Measurements from ENCODE around the gene NCOA7. TPM values are rescaled to one million over a fixed set of nuclear protein-coding genes. Genes with fewer than 3 reads are reported as not detected.

The NCOA7 gene
- total and polyA plus RNA-seq, 9 of the 15 experiments (the other 6 are each of a cell fraction or from before 2014, with no cell fraction given): 5.8 to 14.6 (median 9.3) TPM

DNA sequence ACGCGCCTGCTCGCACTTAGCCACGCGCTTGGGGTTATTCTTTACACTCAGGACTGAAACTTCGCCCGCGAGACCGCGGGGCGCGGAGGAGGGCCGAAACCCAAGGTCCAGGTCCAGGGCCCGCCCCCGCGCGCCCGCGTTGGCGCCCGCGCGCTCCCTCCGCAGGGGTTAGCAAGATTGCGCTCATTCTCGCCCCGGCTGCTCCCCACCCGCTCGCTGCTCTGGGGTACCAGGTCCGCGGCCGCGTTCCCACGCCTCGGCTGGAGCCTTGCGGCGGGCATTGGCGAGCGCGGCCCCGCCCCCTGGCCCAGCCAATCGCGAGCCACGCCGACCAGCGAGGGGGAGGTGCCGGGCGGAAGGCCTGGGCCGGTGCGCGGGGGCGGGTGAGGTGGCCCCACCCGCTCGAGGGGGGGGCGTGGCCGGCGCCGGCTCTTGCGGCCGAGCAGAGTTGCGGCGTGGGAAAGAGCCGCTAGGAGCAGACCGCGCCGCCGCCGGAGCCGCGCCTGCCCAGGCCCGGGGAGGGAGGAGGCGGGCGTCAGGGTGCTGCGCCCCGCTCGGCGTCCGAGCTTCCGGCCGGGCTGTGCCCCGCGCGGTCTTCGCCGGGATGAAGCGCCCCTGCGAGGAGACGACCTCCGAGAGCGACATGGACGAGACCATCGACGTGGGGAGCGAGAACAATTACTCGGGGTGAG lies 41.4 kb upstream of the NCOA7 start, which contains the start of gene HEY2 (continued):
- TF ChIP-seq, protein P1, sequence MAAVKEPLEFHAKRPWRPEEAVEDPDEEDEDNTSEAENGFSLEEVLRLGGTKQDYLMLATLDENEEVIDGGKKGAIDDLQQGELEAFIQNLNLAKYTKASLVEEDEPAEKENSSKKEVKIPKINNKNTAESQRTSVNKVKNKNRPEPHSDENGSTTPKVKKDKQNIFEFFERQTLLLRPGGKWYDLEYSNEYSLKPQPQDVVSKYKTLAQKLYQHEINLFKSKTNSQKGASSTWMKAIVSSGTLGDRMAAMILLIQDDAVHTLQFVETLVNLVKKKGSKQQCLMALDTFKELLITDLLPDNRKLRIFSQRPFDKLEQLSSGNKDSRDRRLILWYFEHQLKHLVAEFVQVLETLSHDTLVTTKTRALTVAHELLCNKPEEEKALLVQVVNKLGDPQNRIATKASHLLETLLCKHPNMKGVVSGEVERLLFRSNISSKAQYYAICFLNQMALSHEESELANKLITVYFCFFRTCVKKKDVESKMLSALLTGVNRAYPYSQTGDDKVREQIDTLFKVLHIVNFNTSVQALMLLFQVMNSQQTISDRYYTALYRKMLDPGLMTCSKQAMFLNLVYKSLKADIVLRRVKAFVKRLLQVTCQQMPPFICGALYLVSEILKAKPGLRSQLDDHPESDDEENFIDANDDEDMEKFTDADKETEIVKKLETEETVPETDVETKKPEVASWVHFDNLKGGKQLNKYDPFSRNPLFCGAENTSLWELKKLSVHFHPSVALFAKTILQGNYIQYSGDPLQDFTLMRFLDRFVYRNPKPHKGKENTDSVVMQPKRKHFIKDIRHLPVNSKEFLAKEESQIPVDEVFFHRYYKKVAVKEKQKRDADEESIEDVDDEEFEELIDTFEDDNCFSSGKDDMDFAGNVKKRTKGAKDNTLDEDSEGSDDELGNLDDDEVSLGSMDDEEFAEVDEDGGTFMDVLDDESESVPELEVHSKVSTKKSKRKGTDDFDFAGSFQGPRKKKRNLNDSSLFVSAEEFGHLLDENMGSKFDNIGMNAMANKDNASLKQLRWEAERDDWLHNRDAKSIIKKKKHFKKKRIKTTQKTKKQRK (IDR thresholded peaks at IDR 0.05; ENCODE audit: borderline replicate concordance, low read depth, low read length): no peak
- TF ChIP-seq, protein P2, sequence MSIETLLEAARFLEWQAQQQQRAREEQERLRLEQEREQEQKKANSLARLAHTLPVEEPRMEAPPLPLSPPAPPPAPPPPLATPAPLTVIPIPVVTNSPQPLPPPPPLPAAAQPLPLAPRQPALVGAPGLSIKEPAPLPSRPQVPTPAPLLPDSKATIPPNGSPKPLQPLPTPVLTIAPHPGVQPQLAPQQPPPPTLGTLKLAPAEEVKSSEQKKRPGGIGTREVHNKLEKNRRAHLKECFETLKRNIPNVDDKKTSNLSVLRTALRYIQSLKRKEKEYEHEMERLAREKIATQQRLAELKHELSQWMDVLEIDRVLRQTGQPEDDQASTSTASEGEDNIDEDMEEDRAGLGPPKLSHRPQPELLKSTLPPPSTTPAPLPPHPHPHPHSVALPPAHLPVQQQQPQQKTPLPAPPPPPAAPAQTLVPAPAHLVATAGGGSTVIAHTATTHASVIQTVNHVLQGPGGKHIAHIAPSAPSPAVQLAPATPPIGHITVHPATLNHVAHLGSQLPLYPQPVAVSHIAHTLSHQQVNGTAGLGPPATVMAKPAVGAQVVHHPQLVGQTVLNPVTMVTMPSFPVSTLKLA (conservative IDR thresholded peaks at IDR 0.05): peak in 1 of 2 experiments; percentile 50; a peak in 2 of 4 replicates
- TF ChIP-seq, protein P3, sequence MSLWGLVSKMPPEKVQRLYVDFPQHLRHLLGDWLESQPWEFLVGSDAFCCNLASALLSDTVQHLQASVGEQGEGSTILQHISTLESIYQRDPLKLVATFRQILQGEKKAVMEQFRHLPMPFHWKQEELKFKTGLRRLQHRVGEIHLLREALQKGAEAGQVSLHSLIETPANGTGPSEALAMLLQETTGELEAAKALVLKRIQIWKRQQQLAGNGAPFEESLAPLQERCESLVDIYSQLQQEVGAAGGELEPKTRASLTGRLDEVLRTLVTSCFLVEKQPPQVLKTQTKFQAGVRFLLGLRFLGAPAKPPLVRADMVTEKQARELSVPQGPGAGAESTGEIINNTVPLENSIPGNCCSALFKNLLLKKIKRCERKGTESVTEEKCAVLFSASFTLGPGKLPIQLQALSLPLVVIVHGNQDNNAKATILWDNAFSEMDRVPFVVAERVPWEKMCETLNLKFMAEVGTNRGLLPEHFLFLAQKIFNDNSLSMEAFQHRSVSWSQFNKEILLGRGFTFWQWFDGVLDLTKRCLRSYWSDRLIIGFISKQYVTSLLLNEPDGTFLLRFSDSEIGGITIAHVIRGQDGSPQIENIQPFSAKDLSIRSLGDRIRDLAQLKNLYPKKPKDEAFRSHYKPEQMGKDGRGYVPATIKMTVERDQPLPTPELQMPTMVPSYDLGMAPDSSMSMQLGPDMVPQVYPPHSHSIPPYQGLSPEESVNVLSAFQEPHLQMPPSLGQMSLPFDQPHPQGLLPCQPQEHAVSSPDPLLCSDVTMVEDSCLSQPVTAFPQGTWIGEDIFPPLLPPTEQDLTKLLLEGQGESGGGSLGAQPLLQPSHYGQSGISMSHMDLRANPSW (CRISPR knock-in tag; IDR thresholded peaks at IDR 0.05): no peak
- TF ChIP-seq MTA2 (IDR thresholded peaks at IDR 0.05; ENCODE audit: low read depth): no peak
- no peak for TF ChIP-seq ESRRB (CRISPR knock-in tag; IDR thresholded peaks at IDR 0.05; ENCODE audit: borderline replicate concordance)
- TF ChIP-seq ZNF57 (CRISPR knock-in tag; IDR thresholded peaks at IDR 0.05): no peak
- peak; percentile 53; the same call in 1 of the 2 replicates for TF ChIP-seq ETV1 (tag; conservative IDR thresholded peaks at IDR 0.05; ENCODE audit: low read depth)
- TF ChIP-seq, protein P4, sequence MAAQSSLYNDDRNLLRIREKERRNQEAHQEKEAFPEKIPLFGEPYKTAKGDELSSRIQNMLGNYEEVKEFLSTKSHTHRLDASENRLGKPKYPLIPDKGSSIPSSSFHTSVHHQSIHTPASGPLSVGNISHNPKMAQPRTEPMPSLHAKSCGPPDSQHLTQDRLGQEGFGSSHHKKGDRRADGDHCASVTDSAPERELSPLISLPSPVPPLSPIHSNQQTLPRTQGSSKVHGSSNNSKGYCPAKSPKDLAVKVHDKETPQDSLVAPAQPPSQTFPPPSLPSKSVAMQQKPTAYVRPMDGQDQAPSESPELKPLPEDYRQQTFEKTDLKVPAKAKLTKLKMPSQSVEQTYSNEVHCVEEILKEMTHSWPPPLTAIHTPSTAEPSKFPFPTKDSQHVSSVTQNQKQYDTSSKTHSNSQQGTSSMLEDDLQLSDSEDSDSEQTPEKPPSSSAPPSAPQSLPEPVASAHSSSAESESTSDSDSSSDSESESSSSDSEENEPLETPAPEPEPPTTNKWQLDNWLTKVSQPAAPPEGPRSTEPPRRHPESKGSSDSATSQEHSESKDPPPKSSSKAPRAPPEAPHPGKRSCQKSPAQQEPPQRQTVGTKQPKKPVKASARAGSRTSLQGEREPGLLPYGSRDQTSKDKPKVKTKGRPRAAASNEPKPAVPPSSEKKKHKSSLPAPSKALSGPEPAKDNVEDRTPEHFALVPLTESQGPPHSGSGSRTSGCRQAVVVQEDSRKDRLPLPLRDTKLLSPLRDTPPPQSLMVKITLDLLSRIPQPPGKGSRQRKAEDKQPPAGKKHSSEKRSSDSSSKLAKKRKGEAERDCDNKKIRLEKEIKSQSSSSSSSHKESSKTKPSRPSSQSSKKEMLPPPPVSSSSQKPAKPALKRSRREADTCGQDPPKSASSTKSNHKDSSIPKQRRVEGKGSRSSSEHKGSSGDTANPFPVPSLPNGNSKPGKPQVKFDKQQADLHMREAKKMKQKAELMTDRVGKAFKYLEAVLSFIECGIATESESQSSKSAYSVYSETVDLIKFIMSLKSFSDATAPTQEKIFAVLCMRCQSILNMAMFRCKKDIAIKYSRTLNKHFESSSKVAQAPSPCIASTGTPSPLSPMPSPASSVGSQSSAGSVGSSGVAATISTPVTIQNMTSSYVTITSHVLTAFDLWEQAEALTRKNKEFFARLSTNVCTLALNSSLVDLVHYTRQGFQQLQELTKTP (IDR thresholded peaks at IDR 0.05; ENCODE audit: low read depth in 1 of 2, partially characterized antibody in 2 of 2): no peak
- peak; percentile 48; the same call in 1 of the 2 replicates for TF ChIP-seq PHF8 (IDR thresholded peaks at IDR 0.05; ENCODE audit: borderline replicate concordance, low read length)
- peak; percentile 78 to 97 for TF ChIP-seq MAZ (CRISPR knock-in tag; conservative IDR thresholded peaks at IDR 0.05 in 1 of 2, IDR thresholded peaks at IDR 0.05 in 1 of 2)
- TF ChIP-seq HDAC3 (IDR thresholded peaks at IDR 0.05; ENCODE audit: borderline replicate concordance, partially characterized antibody): no peak
- TF ChIP-seq RBBP5 (IDR thresholded peaks at IDR 0.05; ENCODE audit: borderline replicate concordance, insufficient read depth, low read length, poor library complexity, severe bottlenecking): peak; percentile 79
- peak; percentile 53; the same call in 1 of the 2 replicates for TF ChIP-seq GABPA (tag; conservative IDR thresholded peaks at IDR 0.05; ENCODE audit: low read depth)
- TF ChIP-seq ZC3H8 (IDR thresholded peaks at IDR 0.05): no peak
